NCI-H526 (cell line): ENCODE data around the gene MON2.
"Not testable (repeated sequence)": the region's sequence is repeated elsewhere in the genome, so short reads cannot be mapped to it uniquely, and the experiment has no call there.

Experiments used
- DNase-seq, 2 experiments: peaks; one replicate each; lab custom pipeline; 2025; lab: John Stamatoyannopoulos, UW

MON2 gene

DNA sequence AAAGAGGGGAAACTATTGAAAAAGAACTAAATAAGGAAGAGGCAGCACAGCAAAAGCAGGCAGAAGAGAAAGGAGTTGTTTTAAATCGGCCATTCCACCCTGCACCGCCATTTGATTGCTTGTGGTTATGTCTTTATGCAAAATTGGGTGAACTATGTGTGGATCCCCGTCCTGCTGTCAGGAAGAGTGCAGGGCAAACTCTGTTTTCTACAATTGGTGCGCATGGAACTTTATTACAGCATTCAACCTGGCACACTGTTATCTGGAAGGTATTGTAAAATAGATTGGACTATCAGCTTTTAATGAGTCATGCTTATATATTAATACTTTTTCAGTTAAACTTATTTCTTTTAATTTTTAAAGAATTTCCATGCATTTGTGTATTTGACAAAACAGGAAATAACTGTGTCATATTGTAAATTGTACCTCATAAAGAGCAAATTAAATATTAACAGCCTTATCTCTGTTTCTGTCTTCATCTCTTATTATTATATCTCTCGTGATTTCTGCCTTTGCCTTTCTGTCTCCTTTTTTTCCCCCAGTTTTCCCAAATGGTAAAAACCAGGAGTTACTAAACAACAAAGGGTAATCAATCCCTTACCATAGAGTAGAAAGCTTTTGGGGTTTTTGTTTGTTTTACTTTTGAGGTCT, 86.4 kb downstream of the MON2 start:
- peak; percentile 17 to 64 for DNase-seq

DNA sequence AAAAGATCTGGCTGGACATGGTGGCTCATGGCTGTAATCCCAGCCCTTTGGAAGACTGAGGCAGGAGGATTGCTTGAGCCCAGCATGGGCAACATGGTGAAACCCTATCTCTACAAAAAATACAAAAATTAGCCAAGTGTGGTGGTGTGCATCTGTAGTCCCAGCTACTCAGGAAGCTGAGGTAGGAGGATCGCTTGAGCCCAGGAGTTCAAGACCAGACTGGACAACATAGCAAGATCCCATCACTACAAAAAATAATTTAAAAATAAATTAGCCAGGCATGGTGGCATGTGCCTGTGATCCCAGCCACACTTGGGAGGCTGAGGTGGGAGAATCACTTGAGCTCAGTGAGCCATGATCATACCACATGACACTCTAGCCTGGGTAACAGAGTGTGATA, 92.7 kb downstream of the MON2 start:
- DNase-seq: not testable (repeated sequence)

DNA sequence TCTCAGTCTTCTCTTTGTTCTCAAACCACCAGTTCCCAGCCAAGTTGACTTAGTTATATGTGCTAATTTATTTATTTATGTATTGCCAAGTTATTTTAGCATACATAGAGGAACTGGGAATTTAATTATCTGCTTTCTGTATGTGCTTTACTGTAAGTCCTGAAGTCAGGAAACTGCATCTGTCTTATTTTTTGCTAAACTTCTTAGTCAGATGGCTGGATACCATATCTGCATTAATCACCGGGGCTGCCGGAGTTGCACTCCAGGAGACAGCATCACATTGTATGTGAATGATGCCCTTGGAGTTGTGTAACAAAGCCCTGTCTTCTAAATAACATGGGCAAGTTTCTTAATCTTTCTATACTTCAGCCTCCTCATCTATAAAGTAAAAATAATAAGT, 96.2 kb downstream of the MON2 start:
- no peak for DNase-seq

DNA sequence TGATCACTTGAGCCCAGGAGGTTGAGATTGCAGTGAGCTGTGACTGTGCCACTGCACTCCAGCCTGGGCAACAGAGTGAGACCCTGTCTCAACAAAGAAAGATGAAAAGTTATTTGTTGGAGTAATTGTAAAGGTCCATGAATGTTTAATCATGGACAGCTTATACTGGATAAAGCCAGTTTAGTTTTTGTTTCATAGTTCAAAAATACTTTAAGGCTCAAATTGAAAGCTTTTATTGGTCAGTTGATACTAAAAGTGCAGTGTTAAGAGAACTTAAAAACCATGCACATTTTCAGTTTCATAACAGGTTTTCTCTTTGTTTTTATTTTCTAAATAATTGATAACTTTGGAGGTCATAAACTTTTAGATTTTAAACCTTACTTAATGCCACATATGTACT, 108.4 kb downstream of the MON2 start:
- DNase-seq: no peak

DNA sequence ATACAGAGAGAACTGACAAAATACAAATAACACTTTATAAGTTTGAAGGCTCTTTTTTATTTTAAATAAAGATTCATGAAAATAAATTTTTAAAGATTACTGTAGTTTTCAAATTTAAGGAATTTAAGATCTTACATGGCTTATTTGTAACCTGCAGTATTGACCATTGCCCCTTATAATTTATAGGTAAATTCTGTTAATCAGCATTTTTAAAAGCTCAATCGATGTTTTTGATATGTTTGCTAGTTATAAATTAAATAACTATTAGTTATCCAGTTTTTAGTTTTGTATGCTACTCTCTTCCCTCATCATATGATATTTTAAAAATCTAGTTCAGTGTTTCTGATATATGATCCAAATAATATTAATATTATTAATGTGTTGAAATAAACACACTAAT, 109.9 kb downstream of the MON2 start:
- DNase-seq: no peak

DNA sequence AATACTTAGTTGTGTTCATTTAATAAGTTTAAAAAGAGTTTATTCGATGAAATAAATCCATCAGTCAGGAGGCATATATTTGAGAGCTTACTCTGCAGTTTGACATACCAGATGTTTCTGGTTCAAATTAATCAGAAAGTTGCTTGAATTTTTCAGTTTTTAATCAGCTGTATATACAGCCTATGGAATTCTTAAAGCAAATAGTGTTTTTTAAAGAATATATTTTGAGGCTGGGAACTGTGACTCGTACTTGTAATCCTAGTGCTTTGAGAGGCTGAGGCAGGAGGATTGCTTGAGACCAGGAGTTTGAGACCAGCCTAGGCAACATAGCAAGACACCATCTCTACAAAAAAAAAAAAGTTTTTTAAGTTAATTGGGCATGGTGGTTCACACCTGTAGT, 112.1 kb downstream of the MON2 start:
- DNase-seq: no peak

DNA sequence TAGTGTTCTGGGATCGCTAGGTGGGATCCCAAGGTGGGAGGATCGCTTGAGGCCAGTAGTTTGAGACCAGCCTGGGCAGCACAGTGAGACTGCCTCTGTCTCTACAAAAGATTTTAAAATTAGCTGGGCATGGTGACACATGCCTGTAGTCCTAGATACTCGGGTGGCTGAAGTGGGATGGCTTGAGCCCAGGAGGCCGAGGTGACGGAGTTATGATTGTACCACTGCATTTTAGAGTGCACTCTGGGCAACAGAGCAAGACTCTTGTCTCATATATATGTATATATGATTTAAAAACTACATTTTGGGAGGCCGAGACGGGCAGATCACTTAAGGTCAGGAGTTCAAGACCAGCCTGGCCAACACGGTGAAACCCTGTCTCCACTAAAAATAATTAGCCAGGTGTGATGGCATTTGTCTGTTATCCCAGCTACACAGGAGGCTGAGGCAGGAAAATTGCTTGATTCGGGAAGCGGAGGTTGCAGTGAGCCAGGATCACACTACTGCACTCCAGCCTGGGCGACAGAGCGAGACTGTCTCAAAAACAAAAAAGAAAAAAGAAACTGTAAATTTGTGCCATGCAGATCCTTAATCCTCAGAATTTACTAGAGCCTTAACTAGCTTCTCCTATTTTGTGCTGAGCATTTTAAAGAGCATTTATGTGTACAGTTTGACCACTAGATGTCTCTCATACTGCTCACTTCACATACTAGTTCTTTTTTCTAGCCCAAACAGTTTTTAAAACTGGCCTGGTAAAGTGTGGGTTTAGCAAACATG, 114.8 kb downstream of the MON2 start:
- DNase-seq: peak; percentile 4 to 41

DNA sequence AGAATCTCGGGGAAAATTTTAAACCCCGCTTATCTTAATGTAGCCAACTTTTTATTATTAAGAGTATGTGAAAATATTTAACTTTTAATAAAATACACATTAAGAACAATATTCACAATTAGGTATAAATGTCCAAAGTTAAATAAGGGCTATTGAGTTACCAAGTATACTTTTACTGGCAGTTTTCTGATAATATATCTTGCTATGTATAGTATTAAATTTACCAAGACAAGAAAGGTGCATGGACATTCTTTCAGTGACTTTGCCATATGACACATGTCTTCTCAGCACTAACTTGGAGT, 115.4 kb downstream of the MON2 start:
- DNase-seq: no peak

DNA sequence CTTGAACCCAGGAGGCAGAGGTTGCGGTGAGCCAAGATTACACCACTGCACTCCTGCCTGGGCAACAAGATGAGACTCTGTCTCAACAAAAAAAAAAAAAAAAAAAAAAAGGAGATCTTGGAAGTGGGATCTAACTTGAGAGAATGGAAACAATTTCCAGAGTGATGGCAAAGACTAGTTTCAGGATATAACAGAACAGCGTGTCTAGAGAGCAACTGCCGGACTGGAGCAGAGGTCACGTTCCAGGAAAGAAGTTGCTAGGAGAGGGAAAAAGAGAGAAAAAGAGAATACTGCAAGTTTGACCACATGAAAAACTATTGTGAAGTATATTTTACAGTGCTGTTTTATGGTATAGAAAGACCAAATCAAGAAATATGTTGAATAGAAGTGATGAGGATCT, 118.0 kb downstream of the MON2 start:
- no peak for DNase-seq

DNA sequence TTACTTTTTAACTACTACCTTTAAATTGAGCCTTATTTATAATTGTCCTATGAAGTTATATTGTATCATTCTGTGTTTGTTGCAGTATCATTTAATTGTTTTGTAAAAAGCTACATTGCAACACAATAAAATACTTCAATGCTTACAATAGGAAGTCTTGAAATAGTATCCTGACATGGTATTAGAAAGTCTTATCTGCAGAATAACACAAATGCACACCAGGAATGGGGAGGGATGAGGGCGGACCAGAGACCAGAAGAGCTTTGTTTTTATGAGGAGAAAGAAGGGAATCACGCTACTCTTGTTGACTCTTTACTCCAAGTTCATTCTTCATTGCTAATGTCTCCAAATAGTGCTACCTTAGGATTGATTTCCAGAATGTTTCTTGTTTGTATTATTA, 120.2 kb downstream of the MON2 start:
- DNase-seq: no peak

DNA sequence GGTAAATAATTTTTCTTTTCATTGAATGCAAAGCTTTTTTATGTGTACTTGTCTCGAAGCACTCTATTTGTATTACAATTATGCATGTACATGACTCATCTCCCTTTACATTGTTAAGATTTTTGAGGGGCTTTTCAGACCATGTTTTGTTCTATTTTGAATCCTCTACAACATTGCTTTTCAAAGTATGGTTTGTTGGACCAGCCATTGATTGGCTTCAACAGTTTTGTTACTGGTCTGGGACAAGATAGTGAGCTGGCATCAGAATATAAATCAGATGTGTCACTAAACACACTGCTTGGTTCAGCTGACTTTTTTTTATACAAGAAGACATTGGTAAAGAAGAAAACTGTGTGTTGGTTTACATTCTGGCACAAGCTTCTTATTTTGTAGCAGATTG, 122.3 kb downstream of the MON2 start:
- no peak for DNase-seq

DNA sequence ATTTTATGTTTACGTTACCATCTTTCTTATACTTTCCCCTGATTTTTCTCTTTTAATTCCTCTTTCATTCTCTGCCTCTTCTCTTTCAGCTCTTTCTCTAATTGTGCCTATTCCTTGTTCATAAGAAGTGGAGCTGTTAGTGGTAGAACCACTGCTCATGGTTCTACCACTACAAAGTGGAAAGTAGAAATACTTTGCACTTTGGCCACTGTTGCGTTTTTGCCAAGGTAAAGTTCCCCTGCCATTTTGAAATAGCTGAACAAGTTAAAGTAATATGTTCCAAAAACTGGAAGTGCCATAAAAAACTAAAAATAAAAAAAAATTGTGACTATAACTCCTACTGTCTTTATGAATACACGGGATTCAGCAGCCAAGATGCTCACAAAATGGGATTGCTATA, 130.6 kb downstream of the MON2 start:
- no peak for DNase-seq

DNA sequence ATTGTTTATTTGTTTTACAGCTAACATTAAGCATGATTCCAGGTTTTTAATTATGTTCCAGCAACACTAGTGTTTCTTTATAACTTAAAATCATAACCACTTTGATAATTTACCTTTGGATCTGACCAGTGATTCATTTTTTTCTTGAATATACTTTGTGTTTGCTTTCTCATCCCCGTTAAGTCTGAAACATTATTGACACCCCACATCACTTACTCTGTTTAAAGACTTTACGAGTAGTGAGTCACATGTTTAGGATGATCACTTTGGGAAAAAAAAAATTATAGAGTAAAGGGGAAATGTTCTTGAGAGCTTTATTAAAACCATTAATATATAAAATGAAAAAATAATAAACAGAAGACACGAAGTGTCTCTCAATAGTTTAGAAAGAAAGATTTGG, 132.2 kb downstream of the MON2 start:
- DNase-seq: no peak

DNA sequence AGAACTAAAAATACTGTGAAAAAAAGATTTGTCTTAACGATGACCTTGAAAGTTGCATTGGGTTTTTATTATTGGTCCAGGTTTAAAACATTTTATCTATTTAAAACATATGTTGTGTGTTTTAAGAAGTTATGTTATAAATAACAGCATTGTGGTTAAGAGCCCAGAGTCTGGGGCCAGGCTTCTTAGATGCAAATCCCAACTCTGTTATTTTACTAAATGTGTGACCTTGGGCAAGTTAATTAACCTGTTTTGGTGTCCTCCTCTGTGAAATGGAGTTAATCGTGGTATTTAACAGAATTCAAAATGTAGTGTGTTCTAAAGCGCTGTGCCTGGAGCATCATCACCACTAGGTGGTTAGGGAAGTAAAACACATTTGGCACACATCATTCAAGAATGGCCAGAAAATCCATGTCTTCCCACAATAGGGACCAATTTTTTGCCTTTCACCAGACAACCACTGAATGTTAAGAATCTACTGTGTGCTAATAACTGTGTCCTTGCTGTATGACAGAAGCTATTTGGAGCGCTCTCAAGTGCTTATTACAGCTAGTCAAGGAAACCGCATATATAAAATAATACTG, 133.3 kb downstream of the MON2 start:
- peak in 1 of 2 experiments; percentile 10 for DNase-seq

DNA sequence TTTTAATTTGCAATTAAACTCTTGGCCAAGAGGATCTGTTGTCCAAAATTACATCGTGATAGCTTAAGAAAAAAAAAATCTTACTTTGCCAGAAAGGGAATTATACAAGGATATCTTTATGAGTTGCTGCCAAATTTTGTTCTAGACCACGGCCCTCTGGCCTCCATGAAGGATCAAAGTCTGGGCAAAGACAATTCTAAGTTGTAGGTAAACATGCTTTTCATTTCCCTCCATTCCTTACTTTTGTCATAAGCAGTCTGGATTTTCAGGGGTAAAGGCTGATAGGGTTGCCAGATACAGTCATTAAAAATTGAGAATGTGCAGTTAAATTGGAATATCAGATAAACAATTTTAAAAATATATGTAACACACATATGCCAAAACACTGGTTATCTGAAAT, 135.1 kb downstream of the MON2 start:
- DNase-seq: no peak

DNA sequence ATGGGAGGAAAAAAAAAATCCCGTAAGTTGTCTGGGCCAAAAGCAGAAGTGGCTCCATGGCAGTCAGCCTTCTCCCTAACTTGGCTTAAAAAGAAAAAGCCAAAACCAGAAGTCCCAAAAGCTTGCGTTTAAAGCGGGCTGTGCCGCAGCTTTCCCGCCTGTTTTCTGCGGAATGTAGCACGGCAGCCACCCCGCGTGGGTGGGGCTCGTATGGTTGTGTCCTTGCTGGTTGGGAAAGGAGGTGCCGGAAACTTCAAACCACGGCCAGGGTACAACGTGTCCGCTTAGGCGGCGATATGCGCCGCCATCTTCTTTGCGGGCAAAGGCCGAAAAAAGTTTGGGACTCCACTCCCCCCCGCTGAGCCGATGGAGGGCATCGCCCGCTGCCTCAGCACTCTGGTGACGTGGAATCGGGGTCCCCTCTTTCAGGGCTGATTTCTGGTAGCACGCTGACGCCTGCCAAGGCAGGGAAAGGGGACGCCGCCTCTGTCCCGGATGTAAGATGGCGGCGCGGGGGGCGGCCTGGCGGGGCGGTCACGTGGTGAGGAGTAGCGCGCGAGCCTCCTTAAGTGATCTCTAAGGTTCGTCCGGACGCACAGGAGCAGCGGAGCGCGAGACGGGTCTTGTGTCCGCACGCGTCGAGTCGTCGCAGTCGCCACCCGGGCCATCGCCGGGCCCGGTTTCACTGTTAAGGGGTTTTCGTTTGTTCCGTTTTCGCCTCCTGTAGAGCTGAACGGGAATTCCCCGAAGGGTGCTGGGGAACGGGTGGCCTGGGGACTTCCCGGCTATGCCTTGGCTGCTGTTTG, 135.8 kb downstream of the MON2 start:
- peak; percentile 87 to 94 for DNase-seq

DNA sequence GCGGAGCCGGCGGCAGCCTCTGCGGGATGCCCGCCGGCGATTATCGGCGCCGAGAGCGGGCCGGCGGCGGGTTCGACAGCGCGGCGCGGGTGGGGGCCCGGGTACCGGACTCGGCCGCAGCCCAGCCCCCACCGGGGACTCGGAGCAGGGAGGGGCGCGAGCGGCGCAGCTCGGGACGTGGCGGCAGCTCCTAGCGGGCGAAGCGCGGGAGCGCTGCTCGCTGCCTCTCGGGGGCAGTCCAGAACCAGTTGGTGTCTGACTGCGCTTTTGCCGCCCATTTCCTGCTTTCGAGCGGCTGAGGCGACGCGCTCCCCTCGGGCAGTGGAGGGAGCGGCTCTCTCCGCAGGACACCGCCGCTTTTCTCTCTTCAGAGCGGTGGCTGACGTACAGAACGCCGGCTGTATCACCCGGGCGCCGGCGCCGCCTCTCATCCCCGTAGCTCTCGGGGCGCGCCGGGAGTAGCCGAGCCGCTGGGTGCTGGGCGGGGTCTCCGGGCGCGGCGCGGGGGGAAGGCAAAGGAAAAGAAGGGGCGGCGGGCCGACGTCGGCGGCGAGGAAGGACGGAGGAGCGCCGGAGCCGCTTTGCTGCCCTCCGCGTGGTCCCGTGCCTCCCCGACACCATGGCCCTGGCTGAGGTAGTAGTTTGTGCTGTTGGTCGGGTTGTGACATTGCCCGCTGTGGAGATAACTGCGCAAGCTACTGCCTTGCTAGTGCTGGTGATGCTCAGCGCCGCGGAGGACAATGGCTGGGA, 136.6 kb downstream of the MON2 start:
- DNase-seq: peak; percentile 71 to 94

DNA sequence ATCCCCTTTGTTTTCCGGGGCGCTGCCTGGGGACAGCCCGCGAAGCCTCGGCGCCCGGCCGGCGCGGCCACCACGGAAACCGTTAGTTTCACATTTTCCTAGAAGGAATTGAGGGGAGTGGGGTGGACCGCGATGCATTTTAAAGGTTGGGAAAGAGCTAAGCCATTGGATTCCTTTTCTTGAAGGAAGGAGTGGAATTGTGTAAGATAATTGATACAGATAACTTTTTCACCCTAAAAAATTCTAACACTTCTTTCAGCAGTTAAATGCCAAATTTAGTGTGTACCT, 137.1 kb downstream of the MON2 start:
- DNase-seq: no peak

DNA sequence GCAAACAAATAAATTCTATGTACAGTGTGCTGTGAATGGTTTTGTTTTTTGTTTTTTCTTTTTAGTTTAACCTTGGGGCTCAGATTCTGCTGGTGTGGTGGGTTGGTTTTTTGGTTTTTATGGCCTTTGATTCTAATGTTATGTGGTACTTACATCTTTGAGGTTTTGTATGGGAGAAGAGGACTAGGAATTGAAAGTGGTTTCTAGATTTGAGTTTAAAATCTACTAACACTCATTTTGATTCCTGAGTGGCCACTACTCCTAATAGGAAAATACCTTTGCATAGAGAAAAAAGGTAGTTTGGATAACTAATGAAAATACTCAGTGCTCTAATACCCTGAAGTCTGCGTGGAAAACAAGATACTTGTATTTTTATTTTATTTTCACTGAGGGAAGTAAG, 137.7 kb downstream of the MON2 start:
- DNase-seq: no peak

DNA sequence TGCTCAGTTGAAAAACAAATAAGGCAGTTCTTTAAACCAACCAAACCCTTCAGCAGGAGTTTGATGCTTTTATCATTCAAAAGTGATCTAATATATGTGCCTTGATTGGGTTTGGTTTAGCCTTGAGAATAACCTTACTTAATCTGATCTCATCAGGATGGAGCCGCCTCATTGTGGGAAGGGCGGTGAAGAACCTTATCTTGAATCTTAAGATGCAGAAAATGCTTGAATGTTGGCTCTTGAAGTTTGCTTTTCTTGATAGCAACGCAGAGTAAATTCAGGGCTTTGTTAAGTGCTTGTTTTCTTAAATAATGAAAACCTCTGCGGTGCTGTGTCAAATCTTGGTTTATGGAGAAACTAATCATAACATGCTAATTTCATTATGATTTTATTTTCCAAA, 138.2 kb downstream of the MON2 start:
- DNase-seq: no peak

DNA sequence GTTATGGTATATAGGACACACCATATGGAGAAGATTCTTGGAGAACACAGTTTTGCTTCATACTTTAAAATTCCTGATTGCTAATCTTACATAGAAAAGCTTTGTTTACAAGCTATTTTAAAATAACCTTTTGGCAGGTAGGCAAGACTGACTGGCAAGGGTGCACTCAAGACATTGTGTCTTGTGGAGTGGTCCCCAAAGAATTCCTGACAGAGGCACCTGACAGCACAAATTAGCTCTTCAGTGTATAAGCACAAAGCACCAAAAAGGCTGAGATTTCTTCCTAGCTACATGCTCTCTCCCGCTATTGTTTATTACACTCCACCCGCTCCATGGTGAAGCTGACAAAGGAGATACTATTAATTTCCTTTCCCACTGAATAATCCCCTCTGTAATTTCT, 139.4 kb downstream of the MON2 start:
- DNase-seq: no peak

DNA sequence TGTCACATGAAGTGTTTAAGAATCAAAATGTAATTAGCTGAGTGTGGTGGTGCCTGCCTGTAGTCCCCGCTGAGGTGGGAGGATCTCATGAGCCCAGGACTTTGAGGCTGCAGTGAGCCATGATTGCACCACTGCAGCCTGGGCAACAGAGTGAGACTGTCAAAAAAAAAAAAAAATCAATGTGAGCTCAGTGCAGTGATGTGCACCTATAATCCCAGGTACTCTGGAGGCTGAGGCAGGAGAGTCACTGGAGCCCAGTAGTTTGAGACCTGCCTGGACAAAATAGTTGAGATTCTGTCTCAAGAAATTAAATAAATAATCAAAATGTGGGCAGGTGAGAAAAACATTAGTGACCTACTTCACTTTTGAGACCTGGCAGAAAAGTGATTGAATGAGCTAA, 140.0 kb downstream of the MON2 start:
- DNase-seq: no peak
